GM18499 (cell line): ENCODE results near the gene RASGEF1C.
"Not testable (repeated sequence)": the region's sequence is repeated elsewhere in the genome, so short reads cannot be mapped to it uniquely, and the experiment has no call there.

Source experiments
- ATAC-seq: cut with Tn5 transposase; IDR thresholded peaks from one replicate; pipeline ENCODE4 v1.9.1; 2021; ENCODE audit warnings: moderate number of reproducible peaks; ENCODE audit not compliant: insufficient read depth, unreplicated experiment

RASGEF1C gene

DNA sequence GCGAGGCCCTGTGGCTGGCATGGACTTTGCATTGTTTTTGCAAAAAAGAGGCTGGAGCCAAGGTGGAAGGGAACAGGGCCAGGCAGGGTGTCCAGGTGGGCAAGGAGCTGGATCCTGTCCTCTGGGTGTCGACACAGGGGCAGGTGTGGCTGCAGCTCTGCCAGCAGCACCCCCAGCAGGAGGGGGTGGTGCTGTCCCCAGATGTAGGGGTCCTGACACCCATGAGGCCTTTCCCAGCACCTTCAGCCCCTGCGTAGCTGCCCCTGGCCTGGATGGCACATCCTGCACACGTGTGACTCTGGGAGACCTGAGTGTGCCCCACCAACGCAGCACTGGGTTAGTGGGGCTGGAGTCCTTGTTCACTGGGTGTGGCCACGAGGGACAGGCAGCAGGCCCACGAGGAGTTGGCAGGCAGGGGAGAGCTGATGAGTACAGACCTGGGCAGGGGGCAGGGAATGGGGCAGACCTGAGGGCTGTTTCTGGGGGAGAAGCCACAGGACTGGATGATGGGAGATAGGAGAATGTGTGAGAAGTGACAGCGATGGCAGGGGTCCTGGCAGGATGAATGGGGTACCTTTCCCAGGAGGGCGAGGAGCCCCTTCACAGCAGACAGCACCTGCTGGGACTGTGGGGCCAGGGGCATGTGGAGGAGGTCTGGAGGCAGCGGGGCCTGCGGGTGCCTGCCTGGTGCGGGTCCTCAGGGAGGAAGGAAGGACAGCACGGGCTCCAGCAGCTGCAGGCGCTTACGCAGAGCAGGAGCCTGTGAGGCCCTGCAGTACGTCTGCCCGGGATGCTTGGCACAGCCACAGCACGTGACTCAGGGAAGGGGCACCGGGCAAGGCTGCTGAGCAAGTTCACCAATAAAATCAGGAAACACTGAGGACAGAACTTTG, 3.6 kb upstream of the RASGEF1C start:
- ATAC-seq, result no peak

DNA sequence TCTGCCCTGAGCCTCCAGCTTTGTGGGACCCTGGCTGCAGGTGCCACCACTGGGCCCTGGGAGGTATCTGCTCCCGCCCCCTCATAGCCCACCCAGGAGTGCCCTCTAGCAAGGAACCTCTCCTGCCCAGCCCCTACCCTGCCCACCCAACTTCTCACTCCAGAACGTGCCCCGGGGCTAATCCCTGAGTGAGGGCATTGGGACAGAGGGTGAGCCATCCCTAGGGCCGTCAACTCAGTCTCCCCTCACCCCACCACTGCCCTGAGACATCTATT, 2.7 kb upstream of the RASGEF1C start:
- ATAC-seq, result no peak

DNA sequence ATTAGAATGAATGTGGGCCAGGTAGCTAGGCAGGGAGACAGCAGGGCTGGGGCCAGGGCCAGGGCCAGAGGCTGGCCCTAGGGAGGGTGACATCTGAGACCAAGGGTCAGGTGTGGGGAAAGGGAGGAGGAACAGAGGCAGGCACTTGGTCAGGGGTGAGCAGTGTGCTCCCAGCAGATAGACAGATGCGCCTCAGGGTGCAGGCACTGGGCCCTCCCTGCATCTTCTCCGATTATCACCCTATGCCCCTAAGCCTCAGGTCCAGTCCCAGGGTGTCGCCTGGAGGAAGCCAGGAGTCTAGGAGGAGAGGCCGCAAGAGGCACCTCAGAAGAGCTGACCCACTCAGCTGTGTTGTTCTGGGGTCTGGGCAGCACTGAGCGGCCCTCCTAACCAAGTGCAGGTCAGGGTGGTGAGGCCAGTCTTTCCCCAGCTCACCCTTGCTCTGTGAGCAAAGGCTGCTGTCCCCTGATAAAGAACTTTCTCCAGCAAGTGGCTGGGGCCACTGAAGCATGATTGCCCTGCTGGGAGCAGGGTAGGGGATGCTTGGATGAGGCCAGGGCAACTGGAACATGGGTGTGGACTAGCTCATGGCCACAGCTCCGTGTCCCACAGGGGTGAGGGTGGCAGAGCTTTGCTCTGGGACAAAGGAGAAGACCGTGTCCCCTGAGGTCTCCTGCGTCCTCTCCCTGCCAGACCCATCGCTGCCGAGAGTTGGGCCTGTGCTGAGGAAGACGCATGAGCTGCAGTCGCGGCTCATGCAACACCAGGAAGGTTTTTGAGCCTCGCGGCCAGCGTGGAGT, 2.1 kb upstream of the RASGEF1C start:
- ATAC-seq, result no peak

DNA sequence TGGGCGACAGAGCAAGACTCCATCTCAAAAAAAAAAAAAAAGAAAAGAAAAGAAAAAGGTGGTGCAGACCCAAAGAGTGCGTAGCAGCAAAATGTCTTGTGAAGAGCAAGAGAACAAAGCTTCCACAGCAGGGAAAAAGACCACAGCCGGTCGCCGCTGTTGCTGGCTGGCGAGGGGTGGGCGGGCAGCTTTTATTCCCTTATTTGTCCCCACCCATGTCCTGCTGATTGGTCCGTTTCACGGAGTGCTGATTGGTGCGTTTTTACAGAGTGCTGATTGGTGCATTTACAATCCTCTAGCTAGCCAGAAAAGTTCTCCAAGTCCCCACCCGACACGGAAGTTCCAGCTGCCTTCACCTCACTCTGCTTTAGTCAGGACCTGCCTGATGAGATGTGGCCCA, 1.1 kb upstream of the RASGEF1C start:
- not testable (repeated sequence) for ATAC-seq

DNA sequence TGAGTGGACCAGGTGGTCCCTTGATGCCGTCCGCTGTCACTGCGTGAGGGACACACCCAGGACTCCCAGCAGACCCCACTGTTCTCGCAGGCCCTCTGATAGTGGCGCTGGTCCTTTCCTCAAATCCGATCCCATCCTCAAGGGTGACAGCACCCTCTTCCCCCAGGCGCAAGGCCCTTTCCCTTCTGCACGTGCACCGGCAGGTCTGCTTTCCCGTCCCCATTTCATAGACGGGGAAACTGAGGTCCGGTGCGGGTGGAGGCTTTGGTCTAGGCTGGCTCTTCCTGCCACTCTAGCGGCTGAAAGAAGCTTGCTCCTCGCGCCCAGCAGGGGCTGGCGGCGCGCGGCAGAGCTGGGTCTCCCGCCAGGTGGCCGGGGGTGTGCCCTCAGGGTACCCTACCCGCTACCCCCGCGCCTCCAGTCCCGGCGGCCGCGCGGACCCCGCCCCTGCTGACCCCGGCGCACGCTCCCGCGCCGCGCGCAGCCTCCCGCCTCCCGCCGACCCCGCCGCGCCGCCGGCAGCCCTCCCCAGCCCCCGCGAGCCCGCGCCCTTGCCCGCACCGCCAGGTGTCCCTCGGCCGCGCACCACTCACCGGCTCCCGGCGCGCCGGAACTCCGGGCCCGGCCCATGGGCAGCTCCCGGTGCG, 453 bp downstream of the RASGEF1C start:
- ATAC-seq, result no peak

DNA sequence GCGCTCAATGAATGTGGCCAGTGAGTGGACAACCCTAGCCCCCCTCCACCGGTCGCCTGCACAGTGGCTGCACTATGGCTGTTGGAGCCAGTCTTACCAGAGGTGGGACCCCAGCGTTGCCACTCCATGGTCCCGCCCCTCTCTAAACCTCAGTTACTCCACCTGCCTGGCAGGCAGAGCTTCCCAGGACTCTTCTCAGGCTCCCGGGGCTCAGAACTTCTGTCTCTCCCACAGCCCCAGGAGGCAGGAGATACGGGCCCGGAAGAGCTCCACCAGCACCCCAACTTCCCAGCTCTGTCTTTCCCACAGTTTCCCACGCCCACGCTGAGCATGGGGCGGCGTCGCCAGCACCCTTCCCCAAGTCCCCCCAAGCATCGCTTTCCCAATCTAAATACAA, 975 bp downstream of the RASGEF1C start:
- no peak for ATAC-seq

DNA sequence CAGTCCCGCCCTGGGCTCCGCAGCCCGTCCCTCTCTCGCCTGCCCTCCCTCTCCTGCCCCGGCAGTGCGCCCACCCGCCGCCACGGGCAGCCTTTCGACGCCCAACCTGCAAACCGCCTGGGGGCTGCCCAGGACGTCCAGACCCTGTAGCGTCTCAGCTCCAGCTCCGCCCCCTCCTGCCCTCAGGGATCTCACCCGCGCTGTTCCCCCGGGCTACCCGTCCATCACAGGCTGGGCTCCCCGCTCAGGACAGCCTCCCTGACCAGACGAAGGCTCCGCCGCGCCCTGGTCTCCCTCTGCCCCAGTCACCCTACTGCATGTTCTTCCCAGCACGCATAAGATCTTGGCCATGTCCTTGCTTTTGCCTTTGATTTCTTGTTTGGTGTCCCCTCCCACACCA, 1.4 kb downstream of the RASGEF1C start:
- no peak for ATAC-seq

DNA sequence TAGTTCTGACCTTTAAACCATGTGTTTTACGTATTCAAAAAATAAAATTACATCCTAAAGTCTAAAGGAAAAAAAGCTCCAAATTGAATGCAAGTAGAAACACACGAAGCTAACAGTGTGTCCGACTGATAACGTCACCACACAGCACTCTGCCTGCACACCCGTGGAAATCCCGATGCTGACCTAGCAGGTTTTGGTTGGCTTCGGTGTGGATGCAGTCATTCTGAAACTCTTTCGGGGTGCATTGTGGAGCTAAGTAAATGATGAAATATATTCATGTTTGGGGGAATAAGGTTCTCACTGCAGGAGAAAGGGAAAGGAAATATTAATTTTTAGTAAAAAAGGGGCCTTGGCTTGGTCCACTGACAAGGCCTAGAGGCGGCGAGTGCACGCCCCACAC, 2.0 kb downstream of the RASGEF1C start:
- no peak for ATAC-seq

DNA sequence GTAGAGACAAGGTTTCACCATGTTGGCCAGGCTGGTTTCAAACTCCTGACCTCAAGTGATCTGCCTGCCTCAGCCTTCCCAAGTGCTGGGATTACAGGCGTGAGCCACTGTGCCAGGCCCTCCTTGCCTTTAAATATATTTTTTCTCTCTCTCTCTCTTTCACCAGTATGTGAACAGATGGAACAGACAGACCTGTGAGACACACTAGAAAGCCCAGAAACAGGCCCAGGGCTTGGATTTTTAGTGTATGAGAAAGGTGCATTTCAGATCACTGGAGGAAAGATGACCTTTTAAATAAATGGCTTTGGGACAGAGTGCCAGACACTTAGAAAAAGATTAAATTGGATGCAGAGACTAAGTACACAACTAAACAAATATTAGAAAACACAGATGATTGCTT, 3.1 kb downstream of the RASGEF1C start:
- no peak for ATAC-seq

DNA sequence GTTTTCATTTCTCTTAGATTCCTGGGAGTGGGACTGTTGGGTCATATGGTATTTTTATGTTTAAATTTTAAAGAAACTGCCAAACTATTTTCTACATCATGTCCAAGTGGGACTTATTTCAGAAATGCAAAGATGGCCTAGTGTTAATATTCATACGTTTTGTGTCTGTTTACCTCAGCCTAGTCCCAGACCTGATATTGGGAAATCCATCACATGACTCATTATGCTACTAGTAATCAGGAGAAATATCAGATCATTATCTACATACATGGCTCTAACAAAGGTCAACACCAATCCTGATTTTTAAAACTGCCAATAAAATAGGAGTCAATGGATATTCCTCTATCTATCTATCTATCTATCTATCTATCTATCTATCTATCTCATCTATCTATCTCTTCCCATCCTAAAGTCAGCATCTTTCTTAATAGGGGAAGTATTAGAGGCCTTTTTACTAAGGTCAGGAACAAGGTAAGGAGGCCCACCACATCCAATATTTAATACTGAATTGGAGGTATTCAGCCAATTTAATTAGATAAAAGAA, 4.7 kb downstream of the RASGEF1C start:
- no peak for ATAC-seq

DNA sequence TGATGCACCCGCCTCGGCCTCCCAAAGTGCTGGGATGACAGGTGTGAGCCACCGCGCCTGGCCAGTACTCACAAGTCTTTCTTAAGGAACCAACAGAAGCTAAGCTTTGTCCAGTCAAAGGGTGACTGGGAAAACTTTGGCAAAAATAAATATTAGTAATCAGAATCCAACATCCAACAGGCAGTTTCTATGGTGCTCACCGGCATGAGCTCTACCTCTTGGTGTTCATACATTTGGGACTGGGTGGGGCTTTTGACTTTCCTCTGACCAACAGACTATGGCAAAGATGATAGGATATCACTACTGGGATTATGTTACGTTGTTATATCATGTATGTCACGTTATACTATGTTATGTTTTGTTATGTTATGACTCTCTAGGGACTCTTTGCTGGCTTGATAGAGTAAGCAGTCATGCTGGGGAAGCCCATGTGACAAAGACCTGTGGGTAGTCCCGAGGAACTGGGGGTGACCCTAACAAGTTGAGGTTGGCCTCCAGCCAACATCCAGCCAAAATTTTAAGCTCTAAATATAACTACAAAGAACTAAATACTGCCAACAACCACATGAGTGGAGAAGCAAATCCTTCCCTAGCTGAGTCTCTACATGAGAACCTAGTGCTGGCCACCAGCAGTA, 6.0 kb downstream of the RASGEF1C start:
- ATAC-seq, result no peak

DNA sequence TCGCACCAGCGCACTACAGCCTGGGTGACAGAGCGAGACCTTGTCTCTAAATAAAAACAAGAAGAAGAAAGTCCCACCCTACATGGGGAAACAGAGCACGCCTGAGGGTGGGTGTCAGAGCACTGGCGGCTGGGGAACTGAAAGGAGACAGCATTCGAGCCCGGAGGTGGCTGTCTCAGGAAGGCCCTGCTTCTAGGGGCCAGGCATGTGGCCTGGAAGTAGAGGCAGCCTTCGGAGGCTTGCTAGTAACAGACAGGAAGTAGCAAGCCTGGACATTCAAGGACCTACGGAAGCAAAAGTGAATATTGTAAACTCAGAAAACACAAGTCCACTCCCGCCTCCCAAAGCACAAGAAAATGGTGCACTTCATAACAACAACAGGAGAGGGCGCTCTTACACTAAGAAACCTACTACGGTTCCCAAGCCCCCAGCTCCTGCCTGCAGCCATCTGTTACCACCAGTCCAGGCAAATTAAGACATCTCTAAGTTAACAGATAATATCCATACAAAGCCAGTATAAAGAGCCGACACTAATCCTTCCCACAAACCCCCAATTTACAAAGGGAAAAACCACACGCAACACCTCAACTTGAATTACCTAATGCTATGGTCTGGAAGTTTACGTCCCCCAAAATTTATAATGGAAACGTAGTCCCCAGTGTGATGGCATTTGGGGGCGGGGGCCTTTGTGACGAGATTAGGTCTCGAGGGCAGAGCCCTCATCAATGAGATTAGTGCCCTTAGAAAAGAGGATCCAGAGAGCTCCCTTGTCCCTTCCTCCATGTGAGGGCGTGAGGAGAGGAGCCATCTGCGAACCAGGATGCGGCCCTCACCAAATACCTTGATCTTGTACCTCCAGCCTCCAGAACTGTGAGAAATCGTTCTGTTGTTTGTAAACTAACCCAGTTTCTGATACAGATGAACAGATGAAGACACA, 7.7 kb downstream of the RASGEF1C start:
- no peak for ATAC-seq

DNA sequence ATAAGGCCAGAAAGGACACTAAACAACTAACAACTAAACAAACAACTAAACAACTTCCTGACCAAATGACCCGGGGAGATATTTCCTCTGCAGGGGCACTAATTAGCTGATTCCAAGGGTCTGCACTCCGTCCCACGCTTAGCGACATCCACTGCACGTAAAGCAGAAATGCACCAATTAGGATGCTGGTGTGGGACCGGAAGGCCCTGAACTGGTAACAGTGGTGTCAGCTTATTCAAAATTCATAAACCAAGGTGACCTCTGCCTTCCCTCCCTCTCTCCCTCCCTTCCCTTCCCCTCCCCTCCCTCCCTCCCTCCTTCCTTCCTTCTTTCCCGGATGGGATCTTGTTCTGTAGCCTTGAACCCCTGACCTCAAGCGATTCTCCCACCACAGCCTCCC, 9.6 kb downstream of the RASGEF1C start:
- no peak for ATAC-seq

DNA sequence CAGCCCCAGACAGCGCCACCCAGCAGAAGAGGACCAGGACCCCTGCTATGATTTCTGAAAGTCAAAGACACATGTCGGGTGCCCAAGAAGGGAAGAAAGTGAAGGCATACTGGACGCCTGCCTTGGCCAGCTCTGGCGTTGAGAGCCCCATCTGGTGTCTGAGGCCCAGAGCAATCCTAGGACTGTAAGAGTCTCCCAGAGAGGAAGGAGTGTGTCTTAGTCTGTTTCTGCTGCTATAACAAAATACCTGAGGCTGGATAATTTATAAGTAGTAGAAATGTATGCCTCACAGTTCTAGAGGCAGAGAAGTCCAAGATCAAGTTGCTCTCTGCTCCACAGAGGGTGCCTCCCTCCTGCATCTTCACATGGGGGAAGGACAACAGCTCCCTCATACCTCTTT, 10.8 kb downstream of the RASGEF1C start:
- no peak for ATAC-seq

DNA sequence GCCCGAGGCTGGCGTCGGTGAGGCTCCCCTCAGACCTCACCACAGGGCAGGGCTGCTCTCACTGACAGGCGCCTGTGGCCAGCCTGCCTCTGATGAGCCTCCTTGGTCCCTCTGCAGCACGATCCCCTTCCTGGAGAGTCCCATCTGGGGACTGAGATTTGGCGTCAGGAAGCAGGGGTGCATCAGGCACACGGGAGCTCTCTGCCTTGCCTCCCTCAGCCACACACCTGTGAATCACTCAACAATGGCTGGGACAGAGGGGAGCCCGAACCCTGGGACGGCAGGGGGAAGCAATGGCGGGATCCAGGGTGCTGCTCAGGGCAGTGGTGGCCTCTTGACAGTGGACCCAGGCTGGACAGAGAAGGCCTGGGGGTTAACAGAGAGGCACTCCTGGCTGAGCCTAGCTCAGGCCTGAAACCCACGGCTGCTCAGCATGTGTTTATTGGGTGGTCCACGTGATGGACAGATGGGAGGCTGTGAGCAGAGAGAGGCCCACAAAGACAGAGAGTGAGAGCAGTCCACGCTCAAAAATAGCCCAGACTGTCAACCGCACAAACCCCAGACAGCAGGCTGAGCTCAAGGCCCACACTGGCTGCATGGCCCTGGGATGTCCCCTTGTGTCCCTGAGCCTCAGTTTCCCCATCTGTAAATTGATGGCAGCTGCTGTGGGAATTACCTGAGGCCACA, 11.9 kb downstream of the RASGEF1C start:
- ATAC-seq, result no peak

DNA sequence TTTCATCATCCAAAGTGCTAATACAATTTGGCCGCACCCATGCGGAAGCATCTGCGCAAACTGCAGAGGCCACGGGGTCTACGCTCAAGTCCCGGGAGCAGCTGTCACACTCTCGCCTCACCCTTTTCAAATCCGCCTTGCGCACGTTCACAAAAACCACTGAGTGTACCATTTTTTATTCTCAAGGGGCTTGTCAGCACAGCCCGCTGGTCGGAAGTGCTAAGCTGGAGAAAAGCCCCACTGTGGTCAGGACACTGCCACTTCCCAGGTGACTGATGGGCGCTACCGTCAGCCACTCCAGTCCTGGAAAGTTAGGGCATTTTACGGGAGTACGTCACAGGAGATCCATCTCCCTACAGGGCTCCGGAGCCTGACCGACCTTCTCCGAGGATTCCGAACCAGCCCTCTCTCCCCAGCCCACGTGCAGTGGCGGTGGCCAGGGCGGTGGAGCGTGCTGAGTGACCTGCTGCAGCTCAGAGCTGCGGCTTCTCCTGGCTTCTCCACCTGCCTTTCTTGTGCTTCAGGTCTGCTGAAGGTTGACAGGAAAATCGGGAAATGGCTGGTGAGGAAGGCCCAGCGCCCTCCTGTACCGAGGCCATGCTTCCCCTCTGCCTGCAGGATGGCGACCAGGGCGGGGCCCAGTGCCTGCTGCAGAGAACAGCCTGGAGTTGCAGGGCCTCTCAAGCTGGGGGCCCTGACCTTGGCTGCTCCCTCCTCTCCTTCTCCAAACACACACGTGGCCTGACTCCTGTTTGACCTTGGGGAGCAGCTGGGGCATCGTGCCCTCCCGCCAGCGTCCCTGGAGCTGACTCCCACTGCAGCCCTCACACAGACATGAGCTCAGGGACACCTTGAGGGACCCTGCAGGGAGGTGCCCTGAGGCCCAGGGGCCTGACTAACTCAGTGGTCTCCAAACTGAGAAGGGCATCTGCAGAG, 14.3 kb downstream of the RASGEF1C start:
- no peak for ATAC-seq

DNA sequence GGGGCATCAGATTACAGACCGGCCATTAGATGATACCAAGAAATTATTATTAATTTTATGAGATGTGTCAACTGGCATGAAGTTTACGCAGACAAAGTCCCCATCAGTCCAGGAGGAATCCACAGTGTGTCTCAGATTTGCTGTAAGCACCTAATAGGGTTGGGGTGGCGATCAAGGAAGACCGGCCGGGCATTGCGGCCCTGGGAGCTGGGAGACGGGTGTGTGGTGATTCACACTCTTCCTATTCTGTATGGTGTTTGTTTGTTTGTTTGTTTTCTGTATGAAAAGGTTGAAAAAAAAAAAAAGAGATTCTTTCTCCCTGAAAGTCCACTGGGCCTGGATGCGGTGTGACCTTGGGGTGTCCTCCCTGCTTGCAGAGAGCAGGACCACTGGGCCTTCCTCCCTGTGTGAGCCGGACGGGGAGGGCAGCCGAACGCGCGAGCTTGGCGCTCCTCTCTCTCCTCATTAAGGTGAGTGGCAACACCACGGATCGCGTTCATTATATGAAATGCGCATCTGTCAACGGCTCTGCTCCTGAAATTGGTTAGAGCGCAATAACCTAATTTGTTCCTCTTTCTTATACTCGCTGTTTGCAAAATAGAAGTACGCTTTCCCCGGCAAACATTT, 15.1 kb downstream of the RASGEF1C start:
- ATAC-seq, result no peak
